ENCODE results near the gene HBEGF.

The HBEGF gene

GRCh38 chr5:140322751-140323731 is 23.4 kb downstream of the HBEGF start:
- no peak for TF ChIP-seq CTCF (IDR thresholded peaks at IDR 0.05; ENCODE audit: low read depth, low read length)
- in situ Hi-C loops (cut with HindIII; ENCODE audit: low sequenced_read_pairs), result no loop called here
- H3K4me3 ChIP-seq (ENCODE audit: low read depth, low read length), result no peak overlapping the region
- DNase-seq (ENCODE audit: low read depth, low spot score), result peak; percentile 94

DNA sequence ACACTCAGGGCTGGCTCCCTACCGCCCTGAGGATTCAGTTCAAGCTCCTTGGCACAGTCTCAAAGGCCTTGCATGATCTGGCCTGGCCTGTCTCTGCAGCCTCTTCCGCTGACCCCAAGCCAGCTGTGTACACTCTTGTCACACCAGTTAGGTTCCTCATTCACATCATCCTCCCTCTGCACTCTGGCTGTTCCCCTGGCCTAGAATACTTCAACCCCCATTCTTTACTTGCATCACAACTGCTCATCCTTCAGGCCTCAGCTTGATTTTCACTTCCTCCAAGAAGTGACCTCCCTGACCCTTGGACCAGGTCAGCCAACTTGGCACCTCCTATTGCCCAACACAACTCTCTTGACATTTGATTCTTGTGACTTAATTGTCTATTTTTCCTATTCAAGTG is 24.6 kb downstream of the HBEGF start:
- no peak overlapping the region for H3K4me3 ChIP-seq (ENCODE audit: low read depth, low read length)
- DNase-seq (ENCODE audit: low read depth, low spot score), result no peak
- in situ Hi-C loops (cut with HindIII; ENCODE audit: low sequenced_read_pairs), result no loop called here
- no peak for TF ChIP-seq CTCF (IDR thresholded peaks at IDR 0.05; ENCODE audit: low read depth, low read length)

DNA sequence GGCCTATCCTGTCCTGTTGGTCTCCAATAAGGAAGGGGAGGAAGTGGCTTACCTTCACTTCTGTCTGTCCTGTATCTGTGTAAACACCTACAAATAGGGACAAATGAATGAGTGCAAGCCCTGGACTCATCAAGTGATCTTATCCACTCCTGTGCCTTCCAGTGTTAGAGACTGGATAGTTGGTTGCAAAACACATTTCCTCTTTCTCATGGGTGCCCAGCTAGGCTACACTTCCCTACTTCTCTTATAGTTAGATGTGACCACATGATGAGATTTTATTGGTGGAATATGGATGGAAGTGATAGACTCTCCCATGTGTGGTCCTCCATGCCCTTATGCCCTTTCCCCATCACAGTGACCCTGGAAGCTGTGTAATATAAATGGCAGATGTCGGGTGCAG is 26.6 kb downstream of the HBEGF start:
- no peak overlapping the region for H3K4me3 ChIP-seq (ENCODE audit: low read depth, low read length)
- TF ChIP-seq CTCF (IDR thresholded peaks at IDR 0.05; ENCODE audit: low read depth, low read length), result no peak
- DNase-seq (ENCODE audit: low read depth, low spot score), result no peak
- in situ Hi-C loops (cut with HindIII; ENCODE audit: low sequenced_read_pairs), result no loop called here

DNA sequence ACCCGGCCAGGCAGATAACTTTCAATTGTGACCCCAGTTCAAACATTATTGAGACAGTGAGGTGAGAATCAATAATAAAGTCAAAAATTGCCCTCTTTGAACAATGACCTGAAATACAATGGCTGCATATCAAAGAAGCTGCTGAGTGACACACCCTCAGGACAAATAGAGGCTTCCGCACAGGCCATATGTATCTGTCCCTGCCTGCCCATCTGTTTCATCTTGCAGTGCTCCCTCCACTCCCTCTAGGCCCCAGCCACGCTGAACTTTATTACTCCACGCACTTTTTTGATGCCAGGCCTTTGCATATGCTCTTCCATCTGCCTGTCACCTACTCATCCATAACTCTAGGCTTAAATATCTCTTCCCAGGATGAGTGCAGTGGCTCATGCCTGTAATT is 27.6 kb downstream of the HBEGF start:
- no peak overlapping the region for H3K4me3 ChIP-seq (ENCODE audit: low read depth, low read length)
- in situ Hi-C loops (cut with HindIII; ENCODE audit: low sequenced_read_pairs), result no loop called here
- no peak for DNase-seq (ENCODE audit: low read depth, low spot score)
- TF ChIP-seq CTCF (IDR thresholded peaks at IDR 0.05; ENCODE audit: low read depth, low read length), result no peak

DNA sequence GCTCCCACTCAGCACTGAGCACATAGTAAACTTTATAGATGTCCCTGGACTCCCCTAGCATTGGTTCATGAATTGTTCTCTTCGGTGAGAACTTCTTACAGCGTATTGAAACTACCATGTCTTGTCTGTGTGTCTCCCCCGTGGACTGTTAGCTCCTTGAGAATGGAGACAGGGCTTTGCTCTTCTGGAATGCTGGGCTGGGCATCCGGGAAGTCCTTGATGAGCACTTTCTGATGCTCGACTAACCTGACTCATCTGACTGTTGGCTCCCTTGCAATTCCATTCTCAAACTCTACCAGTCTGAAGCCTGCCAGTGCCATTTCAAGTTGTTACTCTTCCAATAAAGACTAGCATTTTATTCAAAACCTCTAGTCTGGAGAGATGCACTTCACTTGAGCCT is 28.5 kb downstream of the HBEGF start:
- peak; percentile 61 for DNase-seq (ENCODE audit: low read depth, low spot score)
- TF ChIP-seq CTCF (IDR thresholded peaks at IDR 0.05; ENCODE audit: low read depth, low read length), result no peak
- in situ Hi-C loops (cut with HindIII; ENCODE audit: low sequenced_read_pairs), result no loop called here
- H3K4me3 ChIP-seq (ENCODE audit: low read depth, low read length), result no peak overlapping the region

GRCh38 chr5:140312791-140313189 is 33.6 kb downstream of the HBEGF start:
- DNase-seq (ENCODE audit: low read depth, low spot score), result no peak
- in situ Hi-C loops (cut with HindIII; ENCODE audit: low sequenced_read_pairs), result no loop called here
- no peak overlapping the region for H3K4me3 ChIP-seq (ENCODE audit: low read depth, low read length)
- TF ChIP-seq CTCF (IDR thresholded peaks at IDR 0.05; ENCODE audit: low read depth, low read length), result no peak
